Frontal cortex (tissue), 4 donors: Measurements from ENCODE around the gene PPP1R12B. TPM values are rescaled to one million over a fixed set of nuclear protein-coding genes. Genes with fewer than 3 reads are reported as not detected.
"Not testable (repeated sequence)": the region's sequence is repeated elsewhere in the genome, so short reads cannot be mapped to it uniquely, and the experiment has no call there.

Experiments
- DNase-seq, 2 donors: peaks; one replicate each; pipeline ENCODE4 v3.0.0; 2012; ENCODE audit warnings: low spot score in 2 of 2
- FAIRE-seq: peaks from 2 replicates; lab custom pipeline; 2012; peaks lifted over from hg19 to GRCh38; lab: Jason Lieb, UNC
- total RNA-seq: library from RNA; depleted of rRNA; stranded (reverse); fragments of >200 nt; gene quantifications from one replicate; pipeline ENCODE4 v1.2.3, GENCODE V29; 2014
- donor health status: control.
- donor health status: control.
- donor health status: control.

PPP1R12B gene
- total RNA-seq, 1 donor from 2014 or later: 24.5 TPM

DNA sequence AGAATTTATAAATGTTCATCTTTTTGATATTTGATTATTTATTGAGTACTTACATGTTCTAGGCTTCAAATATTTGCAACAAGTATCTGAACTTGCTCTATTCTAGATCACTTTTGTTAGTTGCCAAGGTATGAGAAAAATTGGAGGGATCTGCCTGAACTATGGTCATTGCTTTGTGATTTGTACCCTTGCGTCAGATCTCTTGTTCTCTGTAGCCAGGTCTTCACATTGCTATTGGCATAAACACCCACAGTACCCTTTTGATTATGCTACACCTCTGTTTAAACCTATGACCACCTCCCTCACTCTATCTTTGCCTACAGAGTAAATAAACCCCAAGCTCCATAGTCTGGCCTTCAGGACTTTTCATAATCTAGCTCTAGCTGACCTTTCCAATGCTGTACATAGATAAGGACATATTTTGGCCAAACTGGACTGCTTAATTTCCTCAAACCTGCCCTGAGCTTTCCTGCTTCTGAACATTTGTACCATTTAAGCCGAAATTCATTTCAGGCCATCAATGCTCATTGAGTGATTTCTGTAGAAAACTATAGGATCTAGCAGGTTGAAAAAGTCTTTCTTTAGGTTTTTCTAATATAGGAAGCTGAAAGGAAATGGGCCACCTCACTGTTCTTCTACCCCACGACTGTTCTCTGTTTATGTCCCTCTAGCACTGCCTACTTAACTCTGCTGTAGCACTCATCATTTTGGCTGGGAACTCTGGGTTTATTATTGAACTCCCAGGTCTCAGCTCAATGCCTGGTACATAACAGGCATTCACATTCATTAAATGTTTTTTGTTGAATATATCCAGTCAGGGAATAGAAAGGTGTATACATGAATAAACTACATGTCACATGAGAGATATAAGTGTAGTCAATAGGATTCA, 84.9 kb downstream of the PPP1R12B start:
- DNase-seq (no peak), FAIRE-seq (no peak)

DNA sequence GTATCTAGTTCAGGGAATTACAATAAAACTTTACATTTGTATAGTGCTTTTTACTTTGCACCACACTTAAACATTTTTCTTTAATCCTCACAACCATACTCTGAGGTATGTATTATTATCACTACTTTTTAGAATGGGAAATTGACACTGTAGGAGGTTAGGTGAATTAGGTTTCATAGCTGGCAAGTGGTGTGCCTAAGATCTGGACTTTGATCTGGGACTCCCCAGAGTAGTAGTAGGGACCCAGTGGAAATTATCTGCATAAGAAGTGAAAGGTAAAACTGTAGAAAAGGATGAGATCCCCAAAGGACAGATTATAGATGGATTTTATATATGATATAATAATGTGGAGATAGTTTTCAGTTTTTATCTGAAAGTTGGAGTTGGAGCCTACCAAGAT, 85.6 kb downstream of the PPP1R12B start:
- FAIRE-seq (no peak), DNase-seq (no peak)

DNA sequence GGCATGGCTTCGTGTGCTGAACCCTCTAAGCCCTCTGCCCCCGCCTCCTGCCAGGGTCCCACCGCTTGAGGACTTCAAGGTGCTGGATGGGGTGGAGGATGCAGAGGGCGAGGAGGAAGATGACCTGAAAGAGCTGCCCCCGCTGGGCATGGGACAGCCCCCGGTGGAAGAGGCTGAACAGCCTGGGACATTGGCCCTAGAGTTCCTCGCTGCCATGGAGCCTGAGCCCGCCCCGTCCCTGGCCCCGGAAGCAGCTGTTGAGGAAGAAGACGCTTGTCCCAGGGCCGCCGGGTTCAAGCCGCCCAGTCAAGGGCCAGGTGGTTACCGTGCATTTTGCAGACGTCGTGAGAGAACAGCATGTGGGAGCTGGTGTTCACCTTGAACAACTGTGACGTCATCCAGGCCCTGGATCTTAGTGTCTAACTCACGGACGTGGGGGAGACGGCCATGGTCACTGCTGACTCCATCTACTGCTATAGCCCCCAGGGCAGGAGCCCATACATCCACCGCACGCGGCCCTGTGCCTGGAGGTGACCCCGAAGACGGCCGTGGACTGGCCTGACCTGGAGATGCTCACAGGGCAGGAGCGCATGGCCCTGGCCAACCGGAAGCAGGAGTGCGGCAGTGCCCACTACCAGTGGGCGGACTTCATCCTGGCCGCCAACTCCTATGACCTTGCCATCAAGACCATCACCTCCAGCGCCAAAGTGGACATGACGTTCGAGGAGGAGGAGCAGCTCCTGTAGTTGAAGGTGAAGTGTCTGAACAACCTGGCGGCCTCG, 90.1 kb downstream of the PPP1R12B start:
- DNase-seq: no peak
- no peak for FAIRE-seq

DNA sequence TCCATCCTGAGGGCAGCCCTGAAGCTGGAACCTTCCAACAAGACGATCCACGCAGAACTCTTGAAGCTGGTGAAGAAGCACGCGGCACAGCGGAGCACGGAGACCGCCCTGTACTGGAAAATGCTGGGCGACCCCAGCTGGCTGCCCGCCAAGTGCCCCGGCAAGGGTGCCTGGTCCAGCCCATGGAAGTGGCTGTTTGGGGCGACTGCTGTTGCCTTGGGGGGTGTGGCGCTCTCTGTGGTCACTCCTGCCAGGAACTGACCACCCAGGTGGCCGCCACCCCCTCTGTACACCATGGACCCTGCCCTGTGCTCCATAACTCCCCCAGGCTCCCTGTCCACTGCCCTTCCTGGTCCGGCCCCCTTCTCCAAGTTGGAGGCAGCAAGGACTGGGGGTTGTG, 90.8 kb downstream of the PPP1R12B start:
- no peak for FAIRE-seq
- no peak for DNase-seq

DNA sequence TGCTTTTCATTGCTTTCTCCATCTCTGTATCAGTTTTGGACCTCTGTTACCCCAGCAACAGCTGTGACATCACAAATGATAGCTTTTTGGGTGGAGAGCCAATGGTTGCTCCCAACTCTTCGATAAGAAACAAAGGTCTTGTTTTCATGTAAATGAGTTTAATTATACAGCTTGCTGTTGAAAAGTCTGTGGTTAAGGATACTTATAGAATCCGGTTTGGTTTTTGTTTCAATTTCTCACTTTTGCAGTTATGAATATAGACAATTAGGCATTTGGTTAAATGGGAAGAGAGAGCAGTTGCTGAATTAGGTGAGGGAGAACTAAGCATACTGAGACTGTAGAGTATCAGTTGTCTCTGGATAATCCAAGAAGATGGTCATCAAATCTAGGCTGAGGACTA, 99.6 kb downstream of the PPP1R12B start:
- DNase-seq, FAIRE-seq: not testable (repeated sequence)

DNA sequence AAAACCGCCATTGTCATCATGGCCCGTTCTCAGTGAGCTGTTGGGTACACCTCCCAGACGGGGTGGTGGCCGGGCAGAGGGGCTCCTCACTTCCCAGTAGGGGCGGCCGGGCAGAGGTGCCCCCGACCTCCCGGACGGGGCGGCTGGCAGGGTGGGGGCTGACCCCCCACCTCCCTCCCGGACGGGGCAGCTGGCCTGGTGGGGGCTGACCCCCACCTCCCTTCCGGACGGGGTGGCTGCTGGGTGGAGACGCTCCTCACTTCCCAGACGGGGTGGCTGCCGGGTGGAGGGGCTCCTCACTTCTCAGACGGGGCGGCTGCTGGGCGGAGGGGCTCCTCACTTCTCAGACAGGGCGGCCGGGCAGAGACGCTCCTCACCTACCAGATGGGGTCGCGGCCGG, 103.1 kb downstream of the PPP1R12B start:
- FAIRE-seq, DNase-seq: not testable (repeated sequence)

DNA sequence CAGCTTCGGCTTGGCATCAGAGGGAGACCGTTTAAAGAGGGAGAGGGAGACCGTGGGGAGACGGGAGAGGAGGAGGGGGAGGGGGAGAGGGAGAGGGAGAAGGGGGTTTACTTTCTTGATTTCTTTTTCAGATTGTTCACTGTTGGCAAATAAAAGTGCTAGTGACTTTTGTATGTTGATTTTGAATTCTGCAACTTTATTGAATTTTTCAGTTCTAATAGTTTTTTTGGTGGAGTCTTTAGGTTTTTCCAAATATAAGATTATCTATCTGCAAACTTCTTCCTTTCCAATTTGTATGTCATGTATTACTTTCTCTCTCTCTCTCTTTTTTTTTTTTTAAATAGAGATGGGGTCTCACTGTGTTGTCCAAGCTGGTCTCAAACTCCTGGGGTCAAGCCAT, 104.0 kb downstream of the PPP1R12B start:
- FAIRE-seq (no peak), DNase-seq (no peak)

DNA sequence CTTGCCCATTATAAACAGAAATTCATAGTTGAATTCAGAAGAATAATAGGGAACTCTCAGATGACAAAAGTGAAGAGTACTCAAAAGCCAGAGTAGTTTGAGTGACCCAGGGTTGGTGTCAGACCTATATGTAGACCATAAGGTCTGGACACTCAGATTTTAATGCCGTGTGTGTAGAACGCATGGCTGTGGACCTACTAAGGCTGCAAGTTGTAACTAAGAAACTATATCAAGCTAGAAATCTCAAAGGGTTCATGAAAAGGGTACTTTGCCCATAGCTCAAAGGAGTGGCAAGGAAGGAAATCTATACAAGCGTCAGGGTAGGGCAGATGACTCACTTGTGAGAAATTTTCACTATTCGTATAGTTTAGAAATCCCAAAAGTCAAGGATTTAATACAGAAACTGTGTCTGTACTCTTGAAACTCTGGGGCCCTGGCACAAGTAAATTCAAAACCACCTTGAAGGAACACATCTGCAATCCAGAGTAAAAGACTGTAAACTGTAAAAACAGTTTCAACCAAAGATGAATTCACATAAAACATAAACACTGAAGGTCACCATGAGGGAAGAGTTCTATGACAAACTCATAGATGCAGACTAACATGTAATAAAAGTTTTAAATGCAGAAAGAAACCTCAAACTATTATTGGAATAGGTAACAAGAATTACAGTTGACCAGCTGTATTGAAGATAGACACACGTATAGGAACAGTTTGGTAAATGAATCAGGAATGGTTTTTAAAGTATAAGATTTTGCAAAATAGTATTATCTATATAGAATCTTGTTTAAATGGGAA, 108.1 kb downstream of the PPP1R12B start:
- FAIRE-seq, DNase-seq: not testable (repeated sequence)

DNA sequence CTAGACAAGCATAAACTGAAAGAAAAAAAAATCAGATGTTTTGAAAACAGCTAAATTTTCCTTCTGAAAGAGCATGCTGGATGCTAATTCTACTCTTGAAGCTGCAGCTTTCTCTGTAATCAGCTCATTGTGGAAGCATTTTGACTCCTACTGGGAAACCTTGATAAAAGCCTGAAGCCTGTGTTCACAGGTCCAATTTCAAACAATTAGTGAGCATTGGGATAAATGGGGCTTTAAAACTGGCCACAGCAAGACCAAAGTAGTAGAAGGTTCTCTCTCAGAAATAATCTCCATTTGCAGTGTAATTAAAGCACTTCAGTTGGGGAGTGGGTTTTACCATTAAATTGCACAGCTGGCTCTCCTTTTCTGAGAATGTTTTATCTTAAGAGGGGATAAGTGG, 110.2 kb downstream of the PPP1R12B start:
- not testable (repeated sequence) for DNase-seq, FAIRE-seq

DNA sequence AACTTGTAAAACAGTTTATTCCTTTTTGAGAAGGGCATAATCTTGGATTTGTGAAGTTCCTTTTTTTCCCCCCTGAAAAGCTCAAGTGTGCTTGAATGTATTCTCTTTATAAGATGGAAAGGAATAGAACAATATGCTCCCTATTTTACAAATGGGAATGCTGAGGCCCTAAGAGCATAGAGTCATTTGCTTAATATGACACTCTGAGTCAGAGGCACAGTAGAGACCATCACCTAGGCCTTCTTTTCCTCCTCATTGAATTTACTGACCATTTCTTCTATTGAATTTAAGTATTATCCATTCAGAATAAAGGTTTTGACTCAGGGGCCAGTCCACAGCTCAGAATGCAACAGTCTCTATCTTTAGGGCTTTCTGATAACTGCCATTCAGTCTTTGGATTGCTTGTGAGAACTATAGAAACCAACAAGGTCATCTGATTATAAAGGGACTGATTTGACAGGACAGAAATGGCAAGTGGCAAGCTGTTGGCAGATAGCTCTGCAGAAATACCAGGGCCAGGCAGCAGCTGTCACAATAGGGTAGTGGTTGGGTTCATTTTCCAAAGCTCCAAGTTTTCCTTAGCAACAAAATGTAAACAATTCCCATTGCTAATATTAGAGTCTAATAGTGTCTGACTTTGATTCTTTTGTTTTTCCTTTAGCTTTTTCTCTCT, 111.1 kb downstream of the PPP1R12B start:
- not testable (repeated sequence) for FAIRE-seq, DNase-seq

DNA sequence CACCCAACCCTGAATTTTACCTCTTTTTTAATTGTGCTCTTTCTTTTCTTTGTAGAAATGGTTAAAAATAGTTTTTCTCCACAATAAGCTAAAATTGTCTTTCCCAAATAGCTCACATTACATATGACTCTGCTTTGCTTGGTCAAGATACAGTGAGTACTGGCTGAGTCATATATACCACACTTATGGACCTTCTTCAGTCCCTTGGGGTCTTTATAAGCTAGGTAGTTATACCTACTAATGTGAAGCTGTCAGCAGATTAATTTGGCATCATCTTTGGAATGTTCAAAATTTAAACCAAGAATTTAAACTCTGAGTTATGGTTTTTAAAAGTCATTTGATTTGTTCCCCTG, 111.6 kb downstream of the PPP1R12B start:
- DNase-seq, FAIRE-seq: not testable (repeated sequence)

DNA sequence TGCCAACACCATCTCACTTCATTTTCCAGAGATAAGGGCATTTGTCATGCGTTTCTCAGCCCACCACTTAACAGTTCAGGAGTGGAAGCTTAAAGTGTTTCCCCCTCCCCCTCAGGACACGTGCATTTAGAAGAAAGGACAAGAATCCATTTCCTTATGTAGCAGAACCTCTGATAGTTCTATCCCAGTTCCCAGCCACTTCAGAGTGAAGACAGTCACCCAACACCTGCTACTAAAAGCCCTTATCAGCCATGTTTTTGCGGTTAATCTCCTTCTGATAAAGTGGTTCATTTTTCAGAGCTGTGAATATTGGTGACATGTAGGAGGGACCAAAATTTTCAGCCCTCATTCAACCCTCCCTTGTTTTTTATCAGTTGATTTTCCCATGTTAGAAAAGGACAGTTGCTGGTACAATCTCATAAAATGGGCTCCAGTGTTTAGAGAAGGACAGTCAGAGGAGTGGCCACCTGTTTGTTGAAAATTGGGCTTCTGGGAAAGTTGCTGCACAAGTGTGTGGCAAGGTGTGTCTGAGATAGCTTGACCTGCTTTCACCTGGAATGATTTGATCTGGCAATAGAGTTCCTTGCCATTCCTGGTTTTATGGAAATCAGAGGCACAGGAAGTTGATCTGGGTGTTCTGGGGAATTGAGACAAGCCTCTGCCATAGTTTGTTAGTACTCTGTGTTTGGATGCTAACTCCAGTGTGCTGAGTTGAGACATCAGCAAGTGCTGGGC, 114.0 kb downstream of the PPP1R12B start:
- no peak for FAIRE-seq
- DNase-seq: no peak

DNA sequence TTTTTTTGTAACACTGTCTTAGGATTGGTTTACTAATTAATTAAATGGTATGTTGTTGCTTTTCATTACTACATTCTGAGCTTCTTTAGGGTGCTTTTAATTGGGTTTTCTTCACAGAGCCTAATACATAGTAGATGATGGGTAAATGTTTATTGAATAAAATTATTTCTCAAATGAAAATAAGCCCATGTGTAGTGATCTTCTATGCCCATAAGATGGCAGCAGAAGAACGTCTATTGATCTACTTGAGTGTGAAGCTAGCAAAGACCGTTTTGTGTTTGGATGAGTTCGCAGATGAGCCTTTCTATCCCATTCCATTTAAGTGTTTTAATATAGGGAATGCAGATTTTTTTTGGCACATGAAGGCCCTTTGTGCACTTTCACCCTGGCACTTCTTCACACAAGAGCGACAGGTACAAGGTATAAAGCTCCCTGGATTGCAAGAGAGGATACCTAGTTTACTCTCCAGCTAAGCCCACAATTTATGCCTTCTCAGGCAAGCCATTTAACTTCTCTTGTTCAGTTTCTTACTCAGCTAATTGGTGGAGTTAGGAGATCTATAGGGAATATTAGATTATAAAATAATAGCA, 115.7 kb downstream of the PPP1R12B start:
- peak; percentile 78 for FAIRE-seq
- DNase-seq: not testable (repeated sequence)

DNA sequence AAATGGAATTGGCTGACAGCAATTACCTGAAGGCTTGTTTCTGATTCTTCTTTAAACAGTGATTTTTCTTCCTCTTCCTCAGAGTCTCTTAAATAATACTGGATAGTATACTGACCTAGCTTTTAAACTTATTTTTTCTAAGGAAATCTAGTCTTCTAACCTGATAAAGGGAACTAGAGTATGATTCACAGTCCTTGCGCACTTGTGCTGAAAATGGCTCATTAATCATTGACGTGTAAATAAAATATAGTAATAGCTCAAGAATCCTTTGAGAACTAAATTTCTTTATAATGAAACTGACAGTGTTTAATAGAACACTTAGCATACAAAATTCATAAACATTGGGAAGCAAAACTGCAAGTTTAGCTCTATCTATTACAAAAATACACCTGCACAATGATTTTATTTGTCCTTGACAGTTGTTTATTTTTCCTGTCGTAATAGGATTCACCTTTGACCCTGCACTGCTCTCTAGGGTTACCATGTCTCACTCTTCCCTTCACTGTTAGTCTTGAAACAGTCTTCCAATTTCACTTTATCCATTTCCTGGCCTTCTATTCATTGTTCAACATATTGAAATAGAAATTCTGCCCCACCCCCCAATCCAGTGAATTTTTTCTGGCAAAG, 117.3 kb downstream of the PPP1R12B start:
- not testable (repeated sequence) for DNase-seq

DNA sequence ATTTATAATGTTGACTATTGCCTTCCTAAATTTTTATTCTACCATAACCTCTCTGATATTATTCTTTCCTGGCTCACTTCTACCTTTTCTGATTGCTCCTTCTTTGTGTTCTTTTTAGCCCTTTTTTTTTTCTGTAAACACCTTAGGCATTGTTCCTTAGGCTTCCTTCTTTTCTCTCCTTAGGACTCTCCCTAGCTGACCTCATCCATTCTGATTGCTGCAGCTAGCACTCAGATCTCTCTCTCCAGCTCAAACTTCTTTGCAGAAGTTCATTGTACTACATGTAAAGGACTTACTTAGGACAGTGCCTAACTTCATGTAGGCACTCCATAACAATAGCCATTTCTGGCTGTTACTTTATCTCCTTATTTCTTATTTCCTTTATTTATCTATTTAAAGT, 117.8 kb downstream of the PPP1R12B start:
- not testable (repeated sequence) for FAIRE-seq, DNase-seq

More for the DNA sequence above, 117.3 kb downstream of the PPP1R12B start:
- not testable (repeated sequence) for FAIRE-seq

DNA sequence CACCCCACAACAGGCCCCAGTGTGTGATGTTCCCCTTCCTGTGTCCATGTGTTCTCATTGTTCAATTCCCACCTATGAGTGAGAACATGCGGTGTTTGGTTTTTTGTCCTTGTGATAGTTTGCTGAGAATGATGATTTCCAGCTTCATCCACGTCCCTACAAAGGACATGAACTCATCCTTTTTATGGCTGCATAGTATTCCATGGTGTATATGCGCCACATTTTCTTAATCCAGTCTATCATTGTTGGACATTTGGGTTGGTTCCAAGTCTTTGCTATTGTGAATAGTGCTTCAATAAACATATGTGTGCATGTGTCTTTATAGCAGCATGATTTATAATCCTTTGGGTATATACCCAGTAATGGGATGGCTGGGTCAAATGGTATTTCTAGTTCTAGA, 118.9 kb downstream of the PPP1R12B start:
- not testable (repeated sequence) for DNase-seq, FAIRE-seq

DNA sequence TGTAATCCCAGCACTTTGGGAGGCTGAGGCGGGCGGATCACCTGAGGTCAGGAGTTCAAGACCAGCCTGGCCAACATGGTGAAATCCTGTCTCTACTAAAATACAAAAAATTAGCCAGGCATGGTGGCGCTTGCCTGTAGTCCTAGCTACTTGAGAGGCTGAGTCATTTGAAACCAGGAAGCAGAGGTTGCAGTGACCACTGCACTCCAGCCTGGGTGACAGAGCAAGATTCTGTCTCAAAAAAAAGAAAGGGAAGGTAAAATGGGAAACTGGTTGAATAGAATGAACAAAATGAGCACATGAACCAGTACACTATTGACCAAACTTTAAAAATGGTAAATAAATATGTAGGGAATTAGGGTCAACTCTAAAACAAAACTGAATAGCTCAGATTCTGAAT, 120.2 kb downstream of the PPP1R12B start:
- not testable (repeated sequence) for FAIRE-seq, DNase-seq

DNA sequence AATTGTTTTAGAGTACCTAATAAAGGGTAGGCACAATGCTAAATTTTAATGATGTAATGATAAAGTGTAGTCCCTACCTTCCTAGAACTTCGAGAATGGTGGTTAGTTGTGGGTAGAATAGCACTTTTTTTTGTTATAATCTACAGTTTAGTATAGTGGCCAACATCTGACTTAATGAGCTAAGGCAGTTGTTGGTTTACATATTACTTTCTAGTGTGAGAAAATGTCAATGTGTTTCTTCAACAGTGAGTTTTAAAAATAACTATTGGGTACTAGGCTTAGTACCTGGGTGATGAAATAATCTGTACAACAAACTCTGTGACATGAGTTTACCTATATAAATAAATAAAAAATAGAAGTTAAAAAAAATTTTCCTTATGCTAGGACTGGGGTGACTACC, 120.6 kb downstream of the PPP1R12B start:
- DNase-seq: not testable (repeated sequence)

More for the DNA sequence above, 120.6 kb downstream of the PPP1R12B start:
- peak; percentile 39 for FAIRE-seq
